Measurements from ENCODE around the gene CNTNAP1. TPM values are rescaled to one million over a fixed set of nuclear protein-coding genes. Genes with fewer than 3 reads are reported as not detected.

Gene CNTNAP1
- total and polyA plus RNA-seq, 4 donors = 19.8 to 70.9 (median 59.0) TPM

DNA sequence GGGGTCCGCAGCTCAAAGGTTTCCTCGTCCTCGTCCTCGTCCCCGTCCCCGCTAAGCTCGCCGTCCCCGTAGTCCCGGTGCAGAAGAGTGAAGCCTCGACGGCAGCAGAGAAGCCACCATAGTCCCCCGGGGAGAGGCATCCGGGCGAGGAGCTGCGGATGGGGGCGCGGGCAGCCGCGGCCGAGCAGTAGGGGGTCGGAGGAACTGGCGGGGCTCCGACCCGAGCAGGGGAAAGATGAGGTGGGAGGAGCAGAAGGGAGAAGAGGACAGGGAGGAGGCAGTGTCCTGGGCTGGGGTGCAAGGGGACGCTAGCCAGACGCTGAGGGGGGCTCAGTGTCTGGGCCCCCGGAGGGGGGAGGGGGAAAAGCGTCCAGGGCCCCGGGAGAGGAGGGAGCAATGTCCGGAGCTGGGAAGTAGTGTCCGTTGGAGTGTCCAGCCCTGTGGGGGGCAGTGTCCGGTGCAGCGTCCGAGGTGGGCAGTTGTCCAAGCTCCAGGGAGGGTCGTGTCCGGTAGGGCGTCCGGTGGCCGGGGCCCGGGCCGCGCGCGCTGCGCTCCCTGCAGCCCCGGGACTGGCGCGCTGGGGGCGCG, 5.8 kb upstream of the CNTNAP1 start, which contains the start of gene PLEKHH3:
Gene PLEKHH3 (minus strand): TSS at position 571 of the 588 bp plus-strand sequence. CDS start 431 bp downstream, at position 140.
- peaks cover 79% of the 10 kb centered on the region for H3K4me1 ChIP-seq (ENCODE audit: control insufficient read depth, insufficient read depth, low read length)
- H3K27me3 ChIP-seq (ENCODE audit: control insufficient read depth, insufficient read depth, low read length) = peaks cover 37% of the 10 kb centered on the region
- WGBS (ENCODE audit: insufficient coverage) = under 1% methylated on average over 46 of the region's 51 CpGs
- H3K27ac ChIP-seq (ENCODE audit: low read depth, low read length) = peak within 1 kb of the TSS; percentile 97
- no peaks in the 10 kb centered on the region for H3K9me3 ChIP-seq (ENCODE audit: control insufficient read depth, insufficient read depth, low read length)
- H3K4me3 ChIP-seq (ENCODE audit: low read depth, low read length) = peak within 1 kb of the TSS; percentile 91
- H3K36me3 ChIP-seq (ENCODE audit: control insufficient read depth, insufficient read depth, low read length) = peaks cover 26% of the 10 kb centered on the region
- peak in 2 of 6 donors; percentile 44 to 54 for DNase-seq (ENCODE audit: low read depth in 4 of 6, low spot score in 6 of 6)

DNA sequence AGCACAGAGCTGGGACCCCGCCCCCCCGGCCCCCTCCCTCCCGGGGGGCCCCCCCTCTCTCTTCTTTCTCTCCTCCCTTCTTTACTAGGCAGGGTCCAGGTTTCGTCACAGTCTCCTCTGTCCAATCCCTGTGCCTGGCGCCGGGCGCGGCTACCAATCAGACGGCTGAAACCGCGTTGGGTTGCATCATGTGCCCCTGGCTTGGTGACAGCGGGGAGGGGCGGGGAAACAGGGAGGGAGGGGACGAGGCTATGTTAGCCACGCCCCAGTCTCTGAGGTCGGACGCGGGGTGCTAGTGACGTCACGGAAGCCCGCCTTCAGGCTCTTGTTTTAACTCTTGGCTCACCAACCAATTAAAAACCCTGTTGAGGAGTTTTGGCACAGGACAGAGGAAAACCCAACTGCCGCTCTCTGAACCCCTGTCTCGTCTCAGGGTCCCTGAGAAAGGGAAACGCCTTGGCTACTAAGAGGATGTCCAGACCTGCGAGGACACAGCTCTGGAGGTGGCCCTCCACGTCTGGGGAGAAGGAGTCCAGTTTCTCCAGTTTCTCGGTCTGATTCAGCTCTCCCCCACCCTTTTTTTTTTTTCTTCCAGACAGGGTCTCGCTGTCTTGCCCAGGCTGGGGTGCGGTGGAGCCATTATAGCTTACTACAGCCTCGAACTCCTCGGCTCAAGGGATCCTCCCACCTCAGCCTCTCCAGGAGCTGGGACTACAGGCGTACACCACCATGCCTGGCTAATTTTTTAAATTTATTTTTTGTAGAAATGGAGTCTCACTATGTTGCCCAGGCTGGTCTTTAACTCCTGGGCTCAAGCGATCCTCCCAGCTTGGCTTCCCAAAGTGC, 5.1 kb upstream of the CNTNAP1 start:
- peak overlapping the region; percentile 91 for H3K4me3 ChIP-seq (ENCODE audit: low read depth, low read length)
- peak; percentile 99 to 100 (median 100) for DNase-seq (ENCODE audit: low read depth in 4 of 6, low spot score in 6 of 6)
- H3K9me3 ChIP-seq (ENCODE audit: control insufficient read depth, insufficient read depth, low read length) = no peaks in the 10 kb centered on the region
- H3K27ac ChIP-seq (ENCODE audit: low read depth, low read length) = peak overlapping the region; percentile 97
- H3K36me3 ChIP-seq (ENCODE audit: control insufficient read depth, insufficient read depth, low read length) = peaks cover 21% of the 10 kb centered on the region
- peaks cover 81% of the 10 kb centered on the region for H3K4me1 ChIP-seq (ENCODE audit: control insufficient read depth, insufficient read depth, low read length)
- H3K27me3 ChIP-seq (ENCODE audit: control insufficient read depth, insufficient read depth, low read length) = peaks cover 44% of the 10 kb centered on the region
- WGBS (ENCODE audit: insufficient coverage) = 3% methylated on average over 24 of the region's 33 CpGs

DNA sequence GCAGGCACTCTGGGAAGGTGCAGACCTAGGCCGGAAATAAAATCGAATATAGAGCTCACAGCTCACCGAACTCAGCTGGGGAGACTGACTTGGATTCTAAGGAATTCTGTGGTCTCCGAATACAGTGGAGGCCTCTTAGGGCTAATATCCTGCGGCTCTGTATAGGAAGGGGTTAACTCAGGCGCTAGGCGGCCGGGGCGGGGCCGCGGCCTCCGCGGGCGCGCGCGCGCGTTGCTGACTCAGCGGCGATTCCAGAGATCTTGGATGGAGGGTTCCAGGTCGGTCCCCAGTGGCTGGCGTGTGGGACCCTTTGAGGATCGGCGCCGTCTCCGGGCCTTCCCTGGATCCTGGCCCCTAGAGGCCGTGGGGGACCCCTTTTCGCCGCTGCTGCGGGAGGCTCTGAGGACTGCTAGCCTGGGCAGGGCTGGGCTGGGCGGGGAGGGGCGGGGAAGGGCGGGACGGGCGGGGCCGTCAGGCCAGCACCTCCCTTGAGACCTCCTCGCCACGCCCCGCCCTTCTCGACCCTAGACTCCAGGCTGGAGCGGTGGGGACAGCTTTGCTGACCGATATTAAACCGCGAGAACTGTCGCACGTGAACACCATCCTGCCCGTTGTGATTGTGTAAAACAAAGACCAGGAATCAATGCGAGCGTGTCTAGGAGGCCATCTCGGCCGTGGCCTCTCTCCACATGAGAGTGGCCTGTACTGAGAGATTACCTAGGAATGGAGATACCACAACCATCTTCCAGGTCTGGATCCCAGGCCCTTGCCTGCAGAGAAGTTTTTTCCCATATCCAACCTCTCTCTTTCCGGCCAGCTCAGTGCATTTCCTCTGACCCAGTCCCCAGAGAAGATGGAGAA, 4.2 kb upstream of the CNTNAP1 start:
- Histone ChIP-seq H3K27ac (ENCODE audit: low read depth, low read length) (peak overlapping the region; percentile 97), H3K36me3 (ENCODE audit: control insufficient read depth, insufficient read depth, low read length) (peaks cover 14% of the 10 kb centered on the region), H3K4me1 (ENCODE audit: control insufficient read depth, insufficient read depth, low read length) (peaks cover 89% of the 10 kb centered on the region), H3K27me3 (ENCODE audit: control insufficient read depth, insufficient read depth, low read length) (peaks cover 45% of the 10 kb centered on the region), H3K4me3 (ENCODE audit: low read depth, low read length) (peak overlapping the region; percentile 63), H3K9me3 (ENCODE audit: control insufficient read depth, insufficient read depth, low read length) (no peaks in the 10 kb centered on the region)
- peak in 3 of 6 donors; percentile 76 to 96 (median 94) for DNase-seq (ENCODE audit: low read depth in 4 of 6, low spot score in 6 of 6)
- WGBS (ENCODE audit: insufficient coverage) = 2% methylated on average over 43 of the region's 53 CpGs

DNA sequence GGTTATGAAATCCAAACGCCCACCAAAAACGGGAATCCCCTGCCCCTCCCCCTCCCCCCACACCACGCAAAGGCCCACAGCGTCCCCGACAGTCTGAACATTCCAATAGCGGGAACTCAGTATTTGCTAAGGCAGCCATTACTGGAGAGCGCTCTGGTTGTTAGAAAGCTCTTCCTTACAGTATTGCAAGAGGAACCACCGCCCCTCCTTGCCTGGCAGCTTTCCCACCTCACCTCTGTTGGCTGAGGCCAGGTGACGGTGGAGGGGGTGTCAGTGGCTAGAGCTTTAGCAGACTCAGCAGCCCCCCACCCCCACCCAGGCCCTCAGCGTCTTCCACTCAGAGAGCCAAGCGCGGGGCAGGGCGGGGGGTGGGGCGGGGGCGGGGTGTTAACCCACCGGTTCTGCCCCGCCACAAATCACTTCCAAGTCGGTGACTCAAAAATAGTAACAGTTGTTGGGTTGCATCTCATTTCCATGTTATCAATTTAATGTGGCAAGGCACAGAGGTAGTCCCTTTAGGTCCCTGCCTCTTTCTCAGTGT, 3.3 kb upstream of the CNTNAP1 start:
- peak in 2 of 6 donors; percentile 57 to 64 for DNase-seq (ENCODE audit: low read depth in 4 of 6, low spot score in 6 of 6)
- H3K4me1 ChIP-seq (ENCODE audit: control insufficient read depth, insufficient read depth, low read length) = peaks cover 87% of the 10 kb centered on the region

DNA sequence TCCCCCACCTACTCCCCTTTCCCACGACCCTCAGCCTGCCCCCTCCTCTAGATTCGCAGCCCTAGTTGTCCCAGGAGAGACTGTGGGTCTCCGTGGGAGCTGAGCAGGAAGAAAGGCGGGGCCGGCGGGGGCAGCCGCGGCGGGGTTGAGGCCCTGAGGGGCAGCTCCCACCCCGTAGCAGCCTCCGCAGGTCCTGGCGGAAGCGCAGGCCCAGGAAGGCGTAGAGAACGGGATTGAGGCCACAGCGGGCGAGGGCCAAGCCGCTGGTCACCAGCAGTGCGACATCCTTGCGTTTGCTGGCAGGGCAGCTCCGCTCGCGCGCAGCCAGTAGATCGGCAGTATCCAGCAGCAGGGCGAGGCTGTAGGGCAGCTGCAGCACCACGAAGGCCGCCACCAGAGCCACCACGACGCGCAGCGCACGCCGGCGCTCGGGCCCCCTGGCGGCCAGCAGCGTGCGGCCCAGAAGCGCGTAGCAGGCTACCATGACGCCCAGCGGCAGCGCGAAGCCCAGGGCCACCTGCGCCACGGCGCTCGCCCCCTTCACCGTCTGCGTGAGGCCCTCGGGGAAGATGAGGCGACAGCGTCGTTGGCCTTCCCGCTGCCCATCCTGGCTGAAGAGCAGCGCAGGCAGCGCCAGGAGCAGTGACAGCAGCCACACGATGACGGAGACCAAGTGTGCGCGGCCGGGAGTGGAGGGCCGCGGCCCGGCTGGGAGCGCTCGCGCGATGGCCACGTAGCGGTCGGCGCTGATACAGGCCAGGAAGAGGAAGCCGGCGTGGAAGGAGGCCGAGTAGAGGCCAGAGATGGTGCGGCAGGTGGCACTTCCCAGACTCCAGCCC, 2.6 kb upstream of the CNTNAP1 start:
- Histone ChIP-seq H3K36me3 (ENCODE audit: control insufficient read depth, insufficient read depth, low read length) (peaks cover 4% of the 10 kb centered on the region), H3K4me1 (ENCODE audit: control insufficient read depth, insufficient read depth, low read length) (peaks cover 87% of the 10 kb centered on the region), H3K27me3 (ENCODE audit: control insufficient read depth, insufficient read depth, low read length) (peaks cover 46% of the 10 kb centered on the region), H3K27ac (ENCODE audit: low read depth, low read length) (peak overlapping the region; percentile 97), H3K4me3 (ENCODE audit: low read depth, low read length) (peak overlapping the region; percentile 39), H3K9me3 (ENCODE audit: control insufficient read depth, insufficient read depth, low read length) (no peaks in the 10 kb centered on the region)
- peak in 4 of 6 donors; percentile 43 to 91 (median 70) for DNase-seq (ENCODE audit: low read depth in 4 of 6, low spot score in 6 of 6)
- WGBS (ENCODE audit: insufficient coverage) = 3% methylated on average over 77 of the region's 78 CpGs

More for the DNA sequence above, 3.3 kb upstream of the CNTNAP1 start:
- Histone ChIP-seq H3K27me3 (ENCODE audit: control insufficient read depth, insufficient read depth, low read length) (peaks cover 46% of the 10 kb centered on the region), H3K9me3 (ENCODE audit: control insufficient read depth, insufficient read depth, low read length) (no peaks in the 10 kb centered on the region), H3K27ac (ENCODE audit: low read depth, low read length) (peak overlapping the region; percentile 97), H3K4me3 (ENCODE audit: low read depth, low read length) (peak overlapping the region; percentile 39), H3K36me3 (ENCODE audit: control insufficient read depth, insufficient read depth, low read length) (peaks cover 6% of the 10 kb centered on the region)
- 15% methylated on average over 4 of the region's 18 CpGs for WGBS (ENCODE audit: insufficient coverage)

DNA sequence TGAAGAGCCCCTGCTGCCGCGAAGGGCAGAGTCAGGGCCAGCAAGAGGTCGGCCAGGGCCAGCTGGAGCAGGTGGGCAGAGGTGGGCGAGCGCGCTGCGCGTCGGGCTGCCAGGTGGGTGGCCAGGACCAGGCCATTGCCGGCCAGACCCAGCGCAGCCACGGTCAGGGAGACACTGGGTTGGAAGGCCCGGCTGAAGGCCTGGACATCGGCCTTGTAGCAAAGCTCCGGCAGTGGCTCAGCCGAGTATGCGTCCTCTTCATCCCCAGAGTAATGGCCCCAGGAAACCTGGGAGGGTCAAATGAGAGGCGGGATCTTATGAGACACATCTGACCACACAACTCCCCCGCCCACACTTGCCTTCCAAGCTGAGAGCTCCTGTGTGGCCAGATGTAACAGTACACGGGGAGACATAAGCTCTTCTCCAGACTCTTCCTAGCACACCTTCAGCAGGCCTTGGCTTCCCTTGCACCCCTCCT, 2.0 kb upstream of the CNTNAP1 start:
- Histone ChIP-seq H3K27me3 (ENCODE audit: control insufficient read depth, insufficient read depth, low read length) (peaks cover 49% of the 10 kb centered on the region), H3K9me3 (ENCODE audit: control insufficient read depth, insufficient read depth, low read length) (no peaks in the 10 kb centered on the region), H3K4me3 (ENCODE audit: low read depth, low read length) (peak overlapping the region; percentile 20), H3K27ac (ENCODE audit: low read depth, low read length) (peak overlapping the region; percentile 97), H3K36me3 (ENCODE audit: control insufficient read depth, insufficient read depth, low read length) (peaks cover 10% of the 10 kb centered on the region), H3K4me1 (ENCODE audit: control insufficient read depth, insufficient read depth, low read length) (peaks cover 80% of the 10 kb centered on the region)
- peak in 1 of 6 donors; percentile 37 for DNase-seq (ENCODE audit: low read depth in 4 of 6, low spot score in 6 of 6)
- 43% methylated on average over 20 of the region's 20 CpGs for WGBS (ENCODE audit: insufficient coverage)

DNA sequence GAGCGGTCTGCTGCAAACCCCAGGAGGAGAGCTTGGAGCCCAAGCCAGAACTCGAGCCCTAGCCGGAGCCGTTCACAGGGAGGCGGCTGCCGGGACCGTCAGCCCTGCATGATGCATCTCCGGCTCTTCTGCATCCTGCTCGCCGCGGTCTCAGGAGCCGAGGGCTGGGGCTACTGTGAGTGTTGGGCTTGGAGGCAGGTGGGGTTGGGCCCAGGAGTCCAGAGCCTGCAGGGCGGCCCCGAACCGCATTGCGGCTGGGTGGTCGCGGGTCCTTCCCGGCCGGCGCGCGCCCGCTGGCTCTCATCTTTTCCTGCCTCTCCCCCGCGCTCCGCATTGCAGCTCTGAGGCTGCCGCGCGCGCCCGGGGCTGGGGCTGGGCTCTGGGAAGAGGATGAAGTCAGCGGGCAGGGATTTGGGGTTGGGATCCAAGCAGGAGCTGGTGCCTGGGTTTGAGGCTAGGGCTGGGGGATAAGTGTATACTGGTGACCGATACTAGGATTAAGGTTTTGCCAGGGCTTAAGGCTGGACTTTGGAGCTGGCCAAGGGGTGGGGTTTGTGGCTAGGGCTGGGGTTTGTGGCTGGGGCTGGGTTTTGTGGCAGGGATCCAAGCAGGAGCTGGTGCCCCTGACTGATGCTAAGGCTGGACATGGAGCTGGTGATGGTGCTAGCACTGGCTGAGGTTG, 532 bp downstream of the CNTNAP1 start:
- peaks cover 79% of the 10 kb centered on the region for H3K4me1 ChIP-seq (ENCODE audit: control insufficient read depth, insufficient read depth, low read length)
- DNase-seq (ENCODE audit: low read depth in 4 of 6, low spot score in 6 of 6) = peak in 2 of 6 donors; percentile 82 to 86
- H3K36me3 ChIP-seq (ENCODE audit: control insufficient read depth, insufficient read depth, low read length) = peaks cover 30% of the 10 kb centered on the region
- peaks cover 63% of the 10 kb centered on the region for H3K27me3 ChIP-seq (ENCODE audit: control insufficient read depth, insufficient read depth, low read length)
- H3K4me3 ChIP-seq (ENCODE audit: low read depth, low read length) = peak overlapping the region; percentile 55
- under 1% methylated on average over 34 of the region's 34 CpGs for WGBS (ENCODE audit: insufficient coverage)
- H3K27ac ChIP-seq (ENCODE audit: low read depth, low read length) = peak overlapping the region; percentile 81
- no peaks in the 10 kb centered on the region for H3K9me3 ChIP-seq (ENCODE audit: control insufficient read depth, insufficient read depth, low read length)

DNA sequence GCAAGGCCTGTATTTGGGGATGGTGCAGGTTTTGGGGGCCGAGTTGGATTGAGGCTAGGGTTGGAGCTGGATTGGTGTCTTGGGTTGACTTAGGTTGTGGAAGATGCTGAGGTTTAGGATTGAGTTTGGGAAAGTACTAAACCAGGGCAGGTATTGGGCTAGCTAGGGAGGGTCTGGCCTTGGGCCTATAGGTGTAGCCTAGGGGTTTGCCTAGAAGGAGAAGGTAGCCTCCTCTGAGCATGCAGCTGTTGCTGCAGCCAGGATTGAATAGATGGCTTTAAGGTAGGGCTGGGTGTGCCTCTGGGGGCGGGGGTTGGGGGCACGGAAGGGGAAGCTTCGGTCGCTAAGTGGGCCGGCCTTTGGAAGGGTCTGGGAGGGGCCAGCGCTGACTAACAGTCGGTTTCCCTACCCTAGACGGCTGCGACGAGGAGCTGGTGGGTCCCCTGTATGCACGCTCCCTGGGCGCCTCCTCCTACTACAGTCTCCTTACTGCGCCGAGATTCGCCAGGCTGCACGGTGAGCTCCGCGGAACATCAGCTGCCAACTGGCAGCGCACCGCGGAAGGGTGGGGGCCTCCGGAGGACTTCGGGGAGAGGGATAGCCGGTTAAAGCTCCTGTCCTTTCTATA, 1.2 kb downstream of the CNTNAP1 start:
- peaks cover 70% of the 10 kb centered on the region for H3K27me3 ChIP-seq (ENCODE audit: control insufficient read depth, insufficient read depth, low read length)
- peak in 2 of 6 donors; percentile 68 to 73 for DNase-seq (ENCODE audit: low read depth in 4 of 6, low spot score in 6 of 6)

More for the DNA sequence above, 1.2 kb downstream of the CNTNAP1 start:
- H3K4me3 ChIP-seq (ENCODE audit: low read depth, low read length) = peak overlapping the region; percentile 55
- H3K4me1 ChIP-seq (ENCODE audit: control insufficient read depth, insufficient read depth, low read length) = peaks cover 75% of the 10 kb centered on the region
- H3K36me3 ChIP-seq (ENCODE audit: control insufficient read depth, insufficient read depth, low read length) = peaks cover 32% of the 10 kb centered on the region
- H3K9me3 ChIP-seq (ENCODE audit: control insufficient read depth, insufficient read depth, low read length) = no peaks in the 10 kb centered on the region
- 5% methylated on average over 22 of the region's 25 CpGs for WGBS (ENCODE audit: insufficient coverage)
- H3K27ac ChIP-seq (ENCODE audit: low read depth, low read length) = peak overlapping the region; percentile 81

Measured in spinal cord (tissue), 10 donors.